Gastrocnemius medialis (tissue), 4 donors: ENCODE data around the gene GLI3.

Experiments
- CTCF ChIP-seq, 5 experiments: fragments of 450-650 bp in 3 of 5; fragments of 200-600 bp in 2 of 5; sonication (generic) in 2 of 5; IDR thresholded peaks in 4 of 5; conservative IDR thresholded peaks in 1 of 5; 1 replicate in 4 of 5; 2 replicates in 1 of 5; pipeline ENCODE4 v1.5.1; 2016 to 2019; ENCODE audit warnings: antibody characterized with exemption in 5 of 5, mild to moderate bottlenecking in 3 of 5, moderate library complexity in 3 of 5
- POLR2A ChIP-seq, 2 donors: fragments of 450-650 bp; IDR thresholded peaks; one replicate each; pipeline ENCODE4 v1.6.1; 2017; ENCODE audit warnings: antibody characterized with exemption in 2 of 2, mild to moderate bottlenecking in 2 of 2, moderate library complexity in 2 of 2

GRCh38 chr7:42235741-42236161, 1.3 kb downstream of the GLI3 start:
- TF ChIP-seq CTCF (IDR thresholded peaks at IDR 0.05 in 4 of 5, conservative IDR thresholded peaks at IDR 0.05 in 1 of 5), result no peak
- no peak for TF ChIP-seq POLR2A (IDR thresholded peaks at IDR 0.05)
